Caki2 (cell line): ENCODE results near the gene ARHGEF1. TPM values are rescaled to one million over a fixed set of nuclear protein-coding genes. Genes with fewer than 3 reads are reported as not detected.

ENCODE experiments used
- DNase-seq: peaks from one replicate; pipeline ENCODE4 v3.0.0-alpha.2; 2015; ENCODE audit warnings: low read depth
- in situ Hi-C: cut with HindIII; loops from 2 replicates; pipeline ENCODE4 v1.10.0; 2016; ENCODE audit warnings: low sequenced_read_pairs, low pct_unique_long_range_greater_than_20kb, mixed read lengths
- total RNA-seq: library from RNA; depleted of rRNA; stranded (reverse); fragments of >200 nt; shearing (Covaris generic); gene quantifications from 2 replicates; pipeline ENCODE4 v1.2.3, GENCODE V29; 2014; ENCODE audit warnings: low replicate concordance

Gene ARHGEF1
- total RNA-seq, 1 experiment from 2014 or later = 43.6 TPM

DNA sequence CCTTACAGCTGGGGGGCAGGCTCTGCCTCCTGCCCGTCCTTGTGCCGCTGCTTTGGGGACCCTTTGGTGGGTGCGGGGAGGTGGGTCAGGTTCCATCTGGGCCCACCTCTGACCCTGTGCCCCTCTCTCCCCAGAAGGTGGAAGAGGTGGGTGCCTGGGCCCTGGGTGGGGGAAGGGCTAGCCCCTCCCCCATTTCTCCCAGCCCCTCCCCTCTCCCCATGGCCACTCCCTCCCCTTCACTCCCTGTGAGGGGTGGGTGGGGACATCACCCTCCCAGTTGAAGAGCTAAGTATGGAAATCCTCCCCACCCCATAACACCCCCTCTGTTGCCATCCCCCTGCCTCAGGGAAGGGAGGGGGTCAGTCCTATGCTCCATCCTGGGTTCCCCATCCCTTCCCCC, 14.2 kb downstream of the ARHGEF1 start:
- DNase-seq = no peak
- in situ Hi-C loops = no loop called here

GRCh38 chr19:41897820-41898219, 14.8 kb downstream of the ARHGEF1 start:
- no peak for DNase-seq
- in situ Hi-C loops = no loop called here

- in situ Hi-C loops = no loop called here
These were observed 15.3 kb downstream of the ARHGEF1 start for GRCh38 chr19:41898235-41898634.

GRCh38 chr19:41901707-41902360, 18.9 kb downstream of the ARHGEF1 start:
- in situ Hi-C loops = no loop called here
- no peak for DNase-seq

More at GRCh38 chr19:41898235-41898634, 15.3 kb downstream of the ARHGEF1 start:
- no peak for DNase-seq

DNA sequence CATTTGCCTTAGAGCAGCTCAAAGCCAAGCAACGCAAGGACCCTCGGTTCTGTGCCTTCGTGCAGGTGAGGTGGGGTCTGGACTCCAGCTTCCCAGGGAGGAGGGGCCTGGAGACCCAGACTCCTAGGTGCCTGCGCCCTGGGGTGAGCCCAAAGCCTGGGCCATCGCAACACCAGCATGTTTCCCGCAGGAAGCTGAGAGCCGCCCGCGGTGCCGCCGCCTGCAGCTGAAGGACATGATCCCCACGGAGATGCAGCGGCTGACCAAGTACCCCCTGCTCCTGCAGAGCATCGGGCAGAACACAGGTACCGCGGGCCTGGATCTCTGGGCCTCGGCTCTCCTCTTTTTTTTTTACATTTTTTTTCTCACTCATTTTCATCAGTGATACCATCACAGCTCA, 19.6 kb downstream of the ARHGEF1 start:
- no peak for DNase-seq
- in situ Hi-C loops = no loop called here

DNA sequence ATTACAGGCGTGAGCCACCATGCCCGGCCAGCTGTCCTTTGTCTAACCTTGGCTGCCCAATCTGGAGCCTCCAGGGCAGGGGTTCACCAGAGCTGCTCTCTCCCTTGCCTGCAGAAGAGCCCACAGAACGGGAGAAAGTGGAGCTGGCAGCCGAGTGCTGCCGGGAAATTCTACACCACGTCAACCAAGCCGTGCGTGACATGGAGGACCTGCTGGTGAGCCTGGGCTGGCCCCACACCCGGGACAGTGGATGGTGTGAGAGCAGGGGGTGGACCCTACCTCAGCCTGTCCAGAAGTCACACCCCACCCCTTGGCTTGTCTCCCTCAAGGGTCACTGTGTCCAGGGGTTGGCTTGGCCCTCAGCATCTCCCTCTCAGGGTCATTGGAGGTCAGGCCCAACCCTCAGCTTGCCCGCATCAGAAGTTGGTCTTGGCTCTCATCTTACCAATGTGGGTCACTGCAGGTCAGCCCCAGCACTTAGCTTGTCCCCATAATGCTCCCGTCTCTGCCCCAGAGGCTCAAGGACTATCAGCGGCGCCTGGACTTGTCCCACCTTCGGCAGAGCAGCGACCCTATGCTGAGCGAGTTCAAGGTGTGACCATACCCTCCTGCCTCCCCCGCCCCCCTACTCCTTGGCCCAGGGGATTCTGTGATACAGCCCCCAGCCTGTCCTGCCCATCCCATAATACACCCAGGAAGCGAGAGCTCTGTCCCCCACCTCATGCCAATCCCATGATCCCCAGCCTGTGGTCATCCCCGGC, 20.4 kb downstream of the ARHGEF1 start:
- in situ Hi-C loops = no loop called here
- no peak for DNase-seq

- in situ Hi-C loops = no loop called here
- no peak for DNase-seq
These were observed 21.3 kb downstream of the ARHGEF1 start for GRCh38 chr19:41904118-41904870.

DNA sequence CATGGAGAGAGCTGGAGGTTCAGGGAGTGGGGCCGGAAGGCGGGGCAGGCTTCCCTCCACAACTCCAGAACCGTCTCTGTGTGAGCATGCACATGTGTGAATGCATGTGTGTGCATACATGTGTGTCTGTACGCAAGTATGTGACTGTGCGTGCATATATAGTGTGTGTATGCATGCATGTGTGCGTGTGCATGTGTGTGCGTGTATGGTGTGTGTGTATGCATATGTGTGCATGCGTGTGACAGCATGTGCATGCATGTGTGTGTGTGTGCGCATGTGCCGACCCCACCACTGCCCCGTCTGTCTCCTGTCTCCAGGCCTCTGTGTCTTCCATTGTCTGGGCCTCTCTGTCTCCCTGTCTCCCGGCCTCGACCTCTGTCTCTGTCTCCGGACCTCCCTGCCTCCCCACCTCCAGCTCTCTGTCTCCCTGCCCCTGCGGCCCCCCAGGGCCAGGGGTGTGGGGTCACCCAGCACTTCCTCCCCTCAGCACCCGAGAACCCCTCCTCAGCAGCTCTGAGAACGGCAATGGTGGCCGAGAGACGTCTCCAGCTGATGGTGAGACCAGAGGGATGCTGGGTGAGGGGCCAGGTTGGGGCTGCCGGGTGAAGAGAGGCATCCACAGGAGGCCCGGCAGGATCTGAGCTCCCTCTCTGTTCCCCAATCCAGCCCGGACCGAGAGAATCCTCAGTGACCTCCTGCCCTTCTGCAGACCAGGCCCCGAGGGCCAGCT, 22.5 kb downstream of the ARHGEF1 start:
- in situ Hi-C loops = no loop called here
- no peak for DNase-seq

GRCh38 chr19:41906271-41906670, 23.3 kb downstream of the ARHGEF1 start:
- in situ Hi-C loops = no loop called here
- DNase-seq = no peak

DNA sequence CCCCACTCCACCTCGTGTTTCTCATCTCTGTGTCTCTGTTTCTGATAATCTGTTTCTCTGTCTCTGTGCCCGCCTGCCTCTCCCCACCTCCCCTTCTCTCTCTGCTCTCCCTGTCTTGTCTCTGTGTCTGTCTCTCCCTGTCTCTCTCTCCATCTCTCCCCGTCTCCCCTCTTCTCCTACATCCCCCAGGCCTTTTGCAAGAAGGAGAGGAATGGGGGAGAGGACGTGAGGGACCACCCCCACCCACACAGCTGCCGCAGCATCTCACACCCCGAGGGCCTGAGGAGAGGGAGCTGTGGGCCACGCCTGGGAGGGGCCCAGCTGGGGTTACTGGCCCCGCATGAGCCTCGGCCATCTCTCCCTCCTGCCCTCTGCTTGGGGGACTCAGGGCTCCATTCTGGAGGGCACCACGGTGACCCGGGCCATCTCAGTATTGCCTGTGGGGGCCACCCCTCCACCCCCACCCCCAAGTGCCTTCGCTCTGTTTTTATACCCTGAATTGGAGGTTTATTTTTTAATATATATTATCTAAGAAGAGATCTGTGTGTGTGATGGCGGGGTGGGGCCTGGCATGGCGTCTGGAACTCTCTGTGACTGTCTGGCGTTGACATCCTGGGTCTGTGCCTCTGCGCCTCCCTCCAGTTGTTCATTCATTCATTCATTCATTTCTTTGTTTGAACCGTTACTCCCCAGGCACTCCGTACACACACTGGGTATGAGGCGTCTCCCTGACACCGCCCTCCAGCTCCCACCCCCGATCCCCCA, 24.1 kb downstream of the ARHGEF1 start:
- no peak for DNase-seq
- in situ Hi-C loops = no loop called here

DNA sequence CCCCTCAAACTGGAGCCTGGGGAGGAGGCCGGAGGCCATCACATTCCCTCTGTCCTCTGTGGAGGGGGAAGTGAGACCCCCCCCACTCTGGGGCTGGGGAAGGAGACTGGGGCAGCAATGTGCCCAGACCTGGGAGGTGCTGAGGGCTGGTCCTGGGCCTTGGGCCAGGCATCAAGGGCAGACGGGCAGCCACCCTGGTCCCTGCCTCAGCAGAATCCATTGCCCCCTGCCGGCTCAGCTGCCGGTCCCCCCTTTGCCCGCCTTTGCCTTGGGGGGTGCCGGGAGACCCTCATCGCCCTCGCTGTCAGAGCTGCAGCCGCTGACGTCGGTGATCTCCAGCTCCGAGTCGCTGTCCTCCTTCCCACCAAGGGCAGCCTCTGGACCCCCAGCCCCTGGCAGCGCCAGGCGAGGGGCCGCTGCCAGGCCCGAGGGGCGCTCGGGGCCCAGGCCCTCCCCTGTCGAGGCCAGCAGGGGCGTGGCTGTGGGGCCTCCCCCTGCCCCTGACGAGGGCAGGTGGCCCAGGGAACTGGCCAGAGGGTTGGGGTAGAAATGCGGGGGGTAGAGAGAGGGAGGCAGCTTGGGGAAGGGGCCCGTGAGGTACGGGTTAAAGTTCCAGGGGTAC, 25.1 kb downstream of the ARHGEF1 start:
- in situ Hi-C loops = no loop called here
- no peak for DNase-seq

DNA sequence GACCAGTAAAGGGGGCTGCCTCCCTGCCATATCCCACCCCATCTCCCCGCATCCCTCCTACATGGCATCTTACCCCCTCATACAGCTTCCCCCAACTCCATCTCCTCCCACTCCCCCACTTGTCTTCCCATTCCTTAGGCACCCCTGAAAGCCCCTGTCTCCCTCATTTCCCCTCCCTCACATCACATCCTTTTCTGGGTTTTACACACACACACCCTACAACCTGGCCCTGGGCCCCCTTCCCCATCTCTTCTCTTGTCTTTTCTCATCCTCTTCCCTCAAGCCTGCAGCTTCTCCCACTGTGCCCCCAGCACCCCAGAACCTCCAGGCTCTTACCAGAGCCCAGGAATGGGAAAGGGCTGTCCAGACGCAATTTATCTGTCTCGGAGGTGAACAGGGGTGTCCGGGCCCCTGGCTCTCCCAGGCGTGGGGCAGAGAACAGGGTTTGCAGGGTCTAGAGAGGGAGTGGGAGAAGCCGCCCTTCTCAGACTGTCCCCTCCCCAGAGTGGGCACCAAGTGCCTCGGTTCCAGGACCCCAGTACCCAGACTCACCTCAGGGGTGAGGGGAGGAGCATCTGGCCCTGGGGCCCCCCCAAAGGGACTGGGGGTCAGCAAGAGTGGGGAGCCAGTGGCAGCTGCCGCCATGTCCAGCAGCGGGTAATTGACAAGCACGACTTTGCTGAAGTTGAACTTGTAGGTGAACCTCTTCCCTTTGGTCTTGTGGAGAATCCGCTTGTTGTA, 25.9 kb downstream of the ARHGEF1 start:
- in situ Hi-C loops = no loop called here

GRCh38 chr19:41909706-41910105, 26.7 kb downstream of the ARHGEF1 start:
- DNase-seq = no peak
- in situ Hi-C loops = no loop called here

More for the DNA sequence above, 25.9 kb downstream of the ARHGEF1 start:
- DNase-seq = no peak

- in situ Hi-C loops = no loop called here
- no peak for DNase-seq
These were observed 27.4 kb downstream of the ARHGEF1 start for GRCh38 chr19:41910240-41910991.

DNA sequence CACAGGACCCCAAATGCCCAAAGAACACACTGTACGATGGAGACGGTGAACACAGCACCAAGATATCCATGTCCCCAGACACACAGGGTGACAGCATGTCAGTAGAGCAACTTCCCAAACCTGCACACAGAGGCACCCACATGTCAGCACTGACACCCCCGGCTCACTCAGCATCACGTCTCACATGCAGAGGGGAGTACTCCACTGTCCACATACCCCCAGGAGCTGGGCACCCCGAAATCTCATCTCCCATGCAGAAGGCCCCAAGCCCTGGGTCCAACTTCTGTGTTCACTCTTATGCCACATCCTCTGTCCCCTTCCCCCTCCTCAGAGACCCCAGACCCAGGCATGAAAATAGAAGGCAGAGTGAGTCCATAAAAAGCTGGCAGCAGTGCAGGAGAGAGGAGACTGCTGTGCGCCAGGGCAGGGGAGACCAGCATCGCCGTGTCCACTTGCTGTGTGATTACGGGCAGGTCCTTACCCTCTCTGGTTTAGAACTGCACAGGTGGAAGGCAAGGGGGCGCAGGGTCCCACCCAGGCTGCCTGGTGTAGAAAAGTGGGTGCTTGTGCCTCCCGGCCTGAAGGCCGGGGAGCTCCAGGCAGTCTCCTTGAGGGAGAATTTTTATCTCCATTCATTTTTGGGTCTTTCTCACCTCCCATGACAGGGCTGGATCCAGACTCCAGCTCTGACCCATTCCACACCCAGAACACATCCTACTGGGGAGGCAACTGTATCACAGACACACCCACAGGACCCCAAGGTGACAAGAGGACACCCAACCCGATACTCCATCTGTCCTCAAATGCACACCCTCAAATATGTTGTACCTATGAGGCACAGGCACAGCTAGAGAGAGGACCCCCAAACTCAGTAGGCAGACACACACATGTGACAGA, 28.3 kb downstream of the ARHGEF1 start:
- in situ Hi-C loops = no loop called here

More for the DNA sequence above, 28.3 kb downstream of the ARHGEF1 start:
- DNase-seq = no peak
